Neural progenitor cell (in vitro differentiated cells): Measurements from ENCODE around the gene STRIP2. TPM values are rescaled to one million over a fixed set of nuclear protein-coding genes. Genes with fewer than 3 reads are reported as not detected.
"Not testable (repeated sequence)": the region's sequence is repeated elsewhere in the genome, so short reads cannot be mapped to it uniquely, and the experiment has no call there.

Experiments used
- DNase-seq: peaks from one replicate; pipeline ENCODE4 v3.0.0-alpha.2; 2016; ENCODE audit warnings: low spot score
- H2AFZ ChIP-seq: fragments of 200-600 bp; sonication (generic); replicated peaks from 2 replicates; pipeline ENCODE4 v1.6.1; 2016; ENCODE audit warnings: antibody characterized with exemption
- H3F3A ChIP-seq: fragments of 200-600 bp; sonication (generic); 2 replicates; pipeline ENCODE4 v1.6.1; 2016; ENCODE audit warnings: antibody characterized with exemption, low read depth
- H3K27ac ChIP-seq: fragments of 200-600 bp; sonication (generic); 2 replicates; pipeline ENCODE4 v1.5.1; 2016; ENCODE audit warnings: mild to moderate bottlenecking
- H3K27me3 ChIP-seq: fragments of 200-600 bp; sonication (generic); 2 replicates; pipeline ENCODE4 v1.6.1; 2016; ENCODE audit warnings: mild to moderate bottlenecking, moderate library complexity
- H3K36me3 ChIP-seq: fragments of 200-600 bp; sonication (generic); 2 replicates; pipeline ENCODE4 v1.5.1; 2016
- H3K4me1 ChIP-seq: fragments of 200-600 bp; sonication (generic); 2 replicates; pipeline ENCODE4 v1.6.1; 2016; ENCODE audit warnings: mixed run types
- H3K4me2 ChIP-seq: fragments of 200-600 bp; sonication (generic); 2 replicates; pipeline ENCODE4 v1.6.1; 2016
- H3K4me3 ChIP-seq: fragments of 200-600 bp; sonication (generic); 2 replicates; pipeline ENCODE4 v1.5.1; 2016
- H3K79me2 ChIP-seq: fragments of 200-600 bp; sonication (generic); 2 replicates; pipeline ENCODE4 v1.6.1; 2016; ENCODE audit warnings: low read depth
- H3K9ac ChIP-seq: fragments of 200-600 bp; sonication (generic); 2 replicates; pipeline ENCODE4 v1.6.1; 2016
- H3K9me3 ChIP-seq: fragments of 200-600 bp; sonication (generic); 2 replicates; pipeline ENCODE4 v1.5.1; 2016; ENCODE audit warnings: low read depth
- H4K20me1 ChIP-seq: fragments of 200-600 bp; sonication (generic); 2 replicates; pipeline ENCODE4 v1.6.1; 2016; ENCODE audit warnings: low read depth
- H3K27ac Mint-ChIP-seq: 3 replicates; pipeline ENCODE4 v1.8.0; 2021; ENCODE audit warnings: mixed read lengths
- H3K27me3 Mint-ChIP-seq: 2 replicates; pipeline ENCODE4 v1.8.0; 2022; ENCODE audit warnings: low read depth, mild to moderate bottlenecking, inconsistent platforms, moderate library complexity, mixed read lengths; ENCODE audit not compliant: insufficient read depth
- H3K36me3 Mint-ChIP-seq: 3 replicates; pipeline ENCODE4 v1.8.0; 2021; ENCODE audit warnings: mixed read lengths
- H3K4me1 Mint-ChIP-seq: 3 replicates; pipeline ENCODE4 v1.8.0; 2021; ENCODE audit warnings: mixed read lengths
- H3K4me3 Mint-ChIP-seq: 3 replicates; pipeline ENCODE4 v1.8.0; 2021; ENCODE audit warnings: mild to moderate bottlenecking, moderate library complexity, mixed read lengths
- H3K9me3 Mint-ChIP-seq: 3 replicates; pipeline ENCODE4 v1.8.0; 2020; ENCODE audit warnings: mixed read lengths
- EZH2 ChIP-seq: fragments of 200-600 bp; sonication (generic); IDR thresholded peaks from 2 replicates; pipeline ENCODE4 v1.6.1; 2017; ENCODE audit warnings: antibody characterized with exemption, mild to moderate bottlenecking, moderate library complexity
- EZH2phosphoT487 ChIP-seq: fragments of 200-600 bp; sonication (generic); IDR thresholded peaks from 2 replicates; pipeline ENCODE4 v1.6.1; 2017; ENCODE audit warnings: antibody characterized with exemption
- total RNA-seq: library from RNA; depleted of rRNA; stranded (reverse); fragments of >200 nt; gene quantifications from 2 replicates; pipeline ENCODE4 v1.2.3, GENCODE V29; 2015; ENCODE audit warnings: low replicate concordance
- TF ChIP-seq, protein P1 (sequence below): fragments of 200-600 bp; sonication (generic); IDR thresholded peaks from 2 replicates; pipeline ENCODE4 v1.5.1; 2017; ENCODE audit warnings: antibody characterized with exemption, mild to moderate bottlenecking

The STRIP2 gene
- total RNA-seq, 1 donor from 2014 or later: 11.6 TPM

DNA sequence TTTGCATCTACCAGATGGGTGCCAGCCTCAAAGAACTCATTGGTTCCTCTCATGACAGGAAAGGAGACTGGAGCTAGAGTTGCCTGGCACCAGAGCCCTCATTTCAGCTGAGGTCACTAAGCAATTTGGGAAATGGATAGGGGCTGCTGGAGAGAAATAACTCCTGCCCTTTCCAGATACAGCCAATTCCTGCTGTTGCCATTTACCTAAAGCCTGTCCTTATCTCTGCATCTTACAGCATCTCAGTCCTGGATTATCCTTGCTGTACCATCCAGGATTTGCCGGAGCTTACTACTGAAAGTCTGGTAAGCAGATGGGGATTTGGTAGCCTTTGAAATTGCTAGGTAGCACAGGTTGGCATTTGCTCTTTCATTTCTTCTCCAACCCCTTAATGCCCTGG is 36.2 kb downstream of the STRIP2 start:
- Mint-ChIP-seq H3K9me3 (peaks cover 4% of the 10 kb centered on the region), H3K27me3 (no peaks in the 10 kb centered on the region), H3K4me1 (no peaks in the 10 kb centered on the region), H3K4me3 (no peak overlapping the region), H3K27ac (no peak overlapping the region), H3K36me3 (peaks cover 3% of the 10 kb centered on the region)
- H3K4me3 ChIP-seq: no peak overlapping the region
- H3K36me3 ChIP-seq: peaks cover 3% of the 10 kb centered on the region
- H3K27ac ChIP-seq: no peak overlapping the region
- H2AFZ ChIP-seq: no peak overlapping the region
- no peaks in the 10 kb centered on the region for H3F3A ChIP-seq
- no peaks in the 10 kb centered on the region for H3K79me2 ChIP-seq
- no peak for DNase-seq
- no peak overlapping the region for H3K4me2 ChIP-seq
- no peaks in the 10 kb centered on the region for H3K27me3 ChIP-seq
- TF ChIP-seq EZH2 (no peak), EZH2phosphoT487 (no peak)
- TF ChIP-seq, protein P1, sequence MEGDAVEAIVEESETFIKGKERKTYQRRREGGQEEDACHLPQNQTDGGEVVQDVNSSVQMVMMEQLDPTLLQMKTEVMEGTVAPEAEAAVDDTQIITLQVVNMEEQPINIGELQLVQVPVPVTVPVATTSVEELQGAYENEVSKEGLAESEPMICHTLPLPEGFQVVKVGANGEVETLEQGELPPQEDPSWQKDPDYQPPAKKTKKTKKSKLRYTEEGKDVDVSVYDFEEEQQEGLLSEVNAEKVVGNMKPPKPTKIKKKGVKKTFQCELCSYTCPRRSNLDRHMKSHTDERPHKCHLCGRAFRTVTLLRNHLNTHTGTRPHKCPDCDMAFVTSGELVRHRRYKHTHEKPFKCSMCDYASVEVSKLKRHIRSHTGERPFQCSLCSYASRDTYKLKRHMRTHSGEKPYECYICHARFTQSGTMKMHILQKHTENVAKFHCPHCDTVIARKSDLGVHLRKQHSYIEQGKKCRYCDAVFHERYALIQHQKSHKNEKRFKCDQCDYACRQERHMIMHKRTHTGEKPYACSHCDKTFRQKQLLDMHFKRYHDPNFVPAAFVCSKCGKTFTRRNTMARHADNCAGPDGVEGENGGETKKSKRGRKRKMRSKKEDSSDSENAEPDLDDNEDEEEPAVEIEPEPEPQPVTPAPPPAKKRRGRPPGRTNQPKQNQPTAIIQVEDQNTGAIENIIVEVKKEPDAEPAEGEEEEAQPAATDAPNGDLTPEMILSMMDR: no peak
- no peaks in the 10 kb centered on the region for H3K9me3 ChIP-seq
- no peak overlapping the region for H3K9ac ChIP-seq
- no peaks in the 10 kb centered on the region for H4K20me1 ChIP-seq
- H3K4me1 ChIP-seq: no peaks in the 10 kb centered on the region

DNA sequence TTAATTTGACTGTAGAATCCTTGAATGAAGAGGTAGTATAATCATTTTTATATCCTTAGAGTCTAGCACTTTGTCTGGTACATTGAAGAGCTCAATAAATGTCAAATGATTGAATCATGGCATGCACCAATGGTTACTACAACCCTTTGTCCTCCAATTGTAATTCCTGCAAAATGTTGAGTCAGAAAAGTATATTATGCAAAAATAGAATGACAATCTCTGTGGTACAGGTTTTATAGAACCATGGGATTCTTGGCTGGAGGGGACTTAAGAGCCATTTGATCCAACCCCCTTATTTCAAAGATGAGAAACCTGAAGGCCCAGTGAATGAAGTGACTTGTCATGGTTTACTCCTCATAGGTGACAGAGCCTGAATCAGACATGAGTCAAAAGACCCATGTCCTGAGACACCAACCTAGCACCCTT is 37.2 kb downstream of the STRIP2 start:
- H3K27me3 ChIP-seq: no peaks in the 10 kb centered on the region
- H3K36me3 Mint-ChIP-seq: peaks cover 5% of the 10 kb centered on the region

DNA sequence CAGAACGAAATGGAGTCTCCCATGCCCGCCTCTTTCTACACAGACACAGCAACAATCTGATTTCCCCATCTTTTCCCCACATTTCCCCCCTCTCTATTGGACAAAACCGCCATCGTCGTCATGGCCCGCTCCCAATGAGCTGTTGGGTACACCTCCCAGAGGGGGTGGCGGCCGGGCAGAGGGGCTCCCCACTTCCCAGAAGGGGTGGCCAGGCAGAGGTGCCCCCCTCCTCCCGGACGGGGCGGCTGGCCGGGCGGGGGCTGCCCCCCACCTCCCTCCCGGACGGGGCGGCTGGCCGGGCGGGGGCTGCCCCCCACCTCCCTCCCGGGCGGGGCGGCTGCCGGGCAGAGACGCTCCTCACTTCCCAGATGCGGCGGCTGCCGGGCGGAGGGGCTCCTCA is 41.7 kb downstream of the STRIP2 start:
- H3K9ac ChIP-seq, H2AFZ ChIP-seq, H3K27me3 Mint-ChIP-seq, H3K4me3 Mint-ChIP-seq, H3K27me3 ChIP-seq, H3K4me1 ChIP-seq, H3K4me1 Mint-ChIP-seq, H3K4me2 ChIP-seq, H3F3A ChIP-seq, H3K36me3 ChIP-seq, H4K20me1 ChIP-seq, H3K79me2 ChIP-seq, H3K4me3 ChIP-seq, H3K27ac ChIP-seq, DNase-seq, H3K9me3 ChIP-seq, H3K27ac Mint-ChIP-seq: not testable (repeated sequence)
- H3K36me3 Mint-ChIP-seq: peaks cover 20% of the 10 kb centered on the region
- peaks cover 11% of the 10 kb centered on the region for H3K9me3 Mint-ChIP-seq

More for the DNA sequence above, 37.2 kb downstream of the STRIP2 start:
- Mint-ChIP-seq H3K4me3 (no peak overlapping the region), H3K9me3 (peaks cover 6% of the 10 kb centered on the region), H3K27me3 (no peaks in the 10 kb centered on the region), H3K27ac (no peak overlapping the region), H3K4me1 (no peaks in the 10 kb centered on the region)
- no peak overlapping the region for H3K4me3 ChIP-seq
- no peaks in the 10 kb centered on the region for H3K9me3 ChIP-seq
- no peak for TF ChIP-seq EZH2phosphoT487
- no peak for TF ChIP-seq EZH2
- TF ChIP-seq, protein P1: no peak
- no peaks in the 10 kb centered on the region for H3K79me2 ChIP-seq
- H3K27ac ChIP-seq: no peak overlapping the region
- H3K4me1 ChIP-seq: no peaks in the 10 kb centered on the region
- no peak for DNase-seq
- H3K36me3 ChIP-seq: peaks cover 3% of the 10 kb centered on the region
- H2AFZ ChIP-seq: no peak overlapping the region
- H3K9ac ChIP-seq: no peak overlapping the region
- H3F3A ChIP-seq: no peaks in the 10 kb centered on the region
- no peaks in the 10 kb centered on the region for H4K20me1 ChIP-seq
- no peak overlapping the region for H3K4me2 ChIP-seq

DNA sequence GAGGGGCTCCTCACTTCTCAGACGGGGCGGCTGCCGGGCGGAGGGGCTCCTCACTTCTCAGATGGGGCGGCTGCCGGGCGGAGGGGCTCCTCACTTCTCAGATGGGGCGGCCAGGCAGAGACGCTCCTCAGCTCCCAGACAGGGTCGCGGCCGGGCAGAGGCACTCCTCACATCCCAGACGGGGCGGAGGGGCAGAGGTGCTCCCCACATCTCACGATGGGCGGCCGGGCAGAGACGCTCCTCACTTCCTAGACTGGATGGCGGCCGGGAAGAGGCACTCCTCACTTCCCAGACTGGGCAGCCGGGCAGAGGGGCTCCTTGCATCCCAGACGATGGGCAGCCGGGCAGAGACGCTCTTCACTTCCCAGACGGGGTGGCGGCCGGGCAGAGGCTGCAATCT is 42.2 kb downstream of the STRIP2 start:
- Mint-ChIP-seq H3K36me3 (peaks cover 20% of the 10 kb centered on the region), H3K9me3 (peaks cover 11% of the 10 kb centered on the region)
- H3K27me3 ChIP-seq, H3K9me3 ChIP-seq, DNase-seq, H3K9ac ChIP-seq, H3K79me2 ChIP-seq, H3K27ac Mint-ChIP-seq, H3K4me3 ChIP-seq, H3K4me1 Mint-ChIP-seq, H2AFZ ChIP-seq, H3K27ac ChIP-seq, H4K20me1 ChIP-seq, H3K36me3 ChIP-seq, H3F3A ChIP-seq, H3K27me3 Mint-ChIP-seq, H3K4me1 ChIP-seq, H3K4me2 ChIP-seq, H3K4me3 Mint-ChIP-seq: not testable (repeated sequence)
